MM.1S (cell line): ENCODE results near the gene SMIM38.

Experiments
- DNase-seq: peaks from one replicate; pipeline ENCODE4 v3.0.0-alpha.2; 2015
- H2AFZ ChIP-seq: fragments of 300-600 bp; sonication (generic); 2 replicates; pipeline ENCODE4 v1.6.0; 2016; ENCODE audit warnings: antibody characterized with exemption, low read length
- H3F3A ChIP-seq: fragments of 300-600 bp; sonication (generic); 2 replicates; pipeline ENCODE4 v1.6.1; 2016; ENCODE audit warnings: mild to moderate bottlenecking, antibody characterized with exemption, low read length, moderate library complexity, mixed read lengths; ENCODE audit not compliant: insufficient read depth
- H3K27ac ChIP-seq: fragments of 300-600 bp; sonication (generic); 2 replicates; pipeline ENCODE4 v1.5.1; 2016; ENCODE audit warnings: mild to moderate bottlenecking, low read length
- H3K27me3 ChIP-seq: fragments of 300-600 bp; sonication (generic); replicated peaks from 2 replicates; pipeline ENCODE4 v1.6.0; 2016; ENCODE audit warnings: low read length; ENCODE audit not compliant: insufficient read depth
- H3K36me3 ChIP-seq: fragments of 300-600 bp; sonication (generic); replicated peaks from 2 replicates; pipeline ENCODE4 v1.6.1; 2016; ENCODE audit warnings: mild to moderate bottlenecking, low read length, mixed read lengths; ENCODE audit not compliant: insufficient read depth
- H3K4me1 ChIP-seq: fragments of 300-600 bp; sonication (generic); 2 replicates; pipeline ENCODE4 v1.6.1; 2016; ENCODE audit warnings: low read length, mixed read lengths
- H3K4me2 ChIP-seq: fragments of 300-600 bp; sonication (generic); 2 replicates; pipeline ENCODE4 v1.6.0; 2016; ENCODE audit warnings: low read depth, low read length
- H3K4me3 ChIP-seq: fragments of 300-600 bp; sonication (generic); 2 replicates; pipeline ENCODE4 v1.5.1; 2016; ENCODE audit warnings: low read length, mixed read lengths
- H3K79me2 ChIP-seq: fragments of 300-600 bp; sonication (generic); 2 replicates; pipeline ENCODE4 v1.6.1; 2016; ENCODE audit warnings: mixed run types, low read length, mixed read lengths
- H3K9ac ChIP-seq: fragments of 300-600 bp; sonication (generic); 2 replicates; pipeline ENCODE4 v1.6.1; 2016; ENCODE audit warnings: low read length, mixed read lengths
- H3K9me2 ChIP-seq: fragments of 300-600 bp; sonication (generic); replicated peaks from 2 replicates; pipeline ENCODE4 v1.6.1; 2016; ENCODE audit warnings: mild to moderate bottlenecking, low read length, mixed read lengths; ENCODE audit not compliant: insufficient read depth
- H3K9me3 ChIP-seq: fragments of 300-600 bp; sonication (generic); replicated peaks from 2 replicates; pipeline ENCODE4 v1.6.1; 2016; ENCODE audit warnings: mild to moderate bottlenecking, low read length, mixed read lengths; ENCODE audit not compliant: insufficient read depth
- H4K20me1 ChIP-seq: fragments of 300-600 bp; sonication (generic); 2 replicates; pipeline ENCODE4 v1.6.1; 2016; ENCODE audit warnings: mild to moderate bottlenecking, low read length, moderate library complexity, mixed read lengths; ENCODE audit not compliant: insufficient read depth
- CTCF ChIP-seq: fragments of 300-600 bp; sonication (generic); IDR thresholded peaks from 2 replicates; pipeline ENCODE4 v1.5.1; 2016; ENCODE audit warnings: antibody characterized with exemption, low read length, mixed read lengths
- EZH2 ChIP-seq: fragments of 300-600 bp; sonication (generic); optimal IDR thresholded peaks from 2 replicates; pipeline ENCODE3; 2017; ENCODE audit warnings: low read depth, mild to moderate bottlenecking, antibody characterized with exemption, low read length, mixed read lengths
- EZH2phosphoT487 ChIP-seq: fragments of 300-600 bp; sonication (generic); IDR thresholded peaks from 2 replicates; pipeline ENCODE4 v1.6.1; 2018; ENCODE audit warnings: antibody characterized with exemption, low read length

The SMIM38 gene

GRCh38 chr11:69123593-69124545 lies 31.9 kb upstream of the SMIM38 start:
- TF ChIP-seq CTCF (no peak), EZH2 (no peak), EZH2phosphoT487 (no peak)
- no peaks in the 10 kb centered on the region for H3K9me3 ChIP-seq
- no peaks in the 10 kb centered on the region for H3F3A ChIP-seq
- H3K4me3 ChIP-seq = no peak overlapping the region
- H2AFZ ChIP-seq = no peak overlapping the region
- no peak overlapping the region for H3K4me2 ChIP-seq
- H4K20me1 ChIP-seq = no peaks in the 10 kb centered on the region
- H3K36me3 ChIP-seq = no peaks in the 10 kb centered on the region
- H3K79me2 ChIP-seq = no peaks in the 10 kb centered on the region
- no peaks in the 10 kb centered on the region for H3K4me1 ChIP-seq
- H3K27ac ChIP-seq = no peak overlapping the region
- peaks cover 54% of the 10 kb centered on the region for H3K27me3 ChIP-seq
- H3K9me2 ChIP-seq = no peaks in the 10 kb centered on the region
- H3K9ac ChIP-seq = no peak overlapping the region
- DNase-seq = no peak

GRCh38 chr11:69125861-69126260 lies 29.9 kb upstream of the SMIM38 start:
- H3F3A ChIP-seq = no peaks in the 10 kb centered on the region
- no peaks in the 10 kb centered on the region for H4K20me1 ChIP-seq
- no peak overlapping the region for H3K9ac ChIP-seq
- peaks cover 46% of the 10 kb centered on the region for H3K27me3 ChIP-seq
- H3K36me3 ChIP-seq = no peaks in the 10 kb centered on the region
- DNase-seq = no peak
- H2AFZ ChIP-seq = no peak overlapping the region
- H3K4me2 ChIP-seq = no peak overlapping the region
- H3K27ac ChIP-seq = no peak overlapping the region
- no peak overlapping the region for H3K4me3 ChIP-seq
- H3K79me2 ChIP-seq = no peaks in the 10 kb centered on the region
- no peaks in the 10 kb centered on the region for H3K4me1 ChIP-seq
- H3K9me3 ChIP-seq = no peaks in the 10 kb centered on the region
- TF ChIP-seq EZH2 (no peak), EZH2phosphoT487 (no peak), CTCF (no peak)
- H3K9me2 ChIP-seq = no peaks in the 10 kb centered on the region

- no peak overlapping the region for H3K9ac ChIP-seq
- H3K9me2 ChIP-seq = no peaks in the 10 kb centered on the region
- TF ChIP-seq CTCF (no peak), EZH2phosphoT487 (no peak), EZH2 (no peak)
- no peaks in the 10 kb centered on the region for H3F3A ChIP-seq
- no peak overlapping the region for H3K27ac ChIP-seq
- H3K4me1 ChIP-seq = no peaks in the 10 kb centered on the region
- no peaks in the 10 kb centered on the region for H4K20me1 ChIP-seq
- no peaks in the 10 kb centered on the region for H3K9me3 ChIP-seq
- H2AFZ ChIP-seq = no peak overlapping the region
- no peak overlapping the region for H3K4me3 ChIP-seq
- DNase-seq = no peak
- no peaks in the 10 kb centered on the region for H3K79me2 ChIP-seq
- H3K27me3 ChIP-seq = peaks cover 41% of the 10 kb centered on the region
- no peaks in the 10 kb centered on the region for H3K36me3 ChIP-seq
- H3K4me2 ChIP-seq = no peak overlapping the region
These were observed 29.4 kb upstream of the SMIM38 start for GRCh38 chr11:69126286-69126685.
